HepG2 (cell line): ENCODE measurements around the gene DPP6.

Experiments
- NR2F1 ChIP-seq, 2 experiments: fragments of 450-650 bp in 1 of 2; formaldehyde crosslinking in 1 of 2; IDR thresholded peaks; 2 replicates each; pipeline versions ENCODE4 v1.5.0 to v1.6.1; 2016 to 2020; ENCODE audit warnings: mild to moderate bottlenecking in 1 of 2, missing compliant biosample characterization in 1 of 2, missing genetic modification reagents in 1 of 2, moderate library complexity in 1 of 2
- TF ChIP-seq, protein P1 (sequence below): sonication (generic); formaldehyde crosslinking; conservative IDR thresholded peaks from 2 replicates; pipeline ENCODE4 v1.4.0; 2020; ENCODE audit warnings: missing genetic modification reagents
- TF ChIP-seq, protein P2 (sequence below): sonication (generic); formaldehyde crosslinking; IDR thresholded peaks from 2 replicates; pipeline ENCODE4 v1.5.1; 2020; ENCODE audit warnings: mild to moderate bottlenecking, missing genetic modification reagents, moderate library complexity
- TF ChIP-seq, protein P3 (sequence below), 2 experiments: IDR thresholded peaks; 2 replicates each; pipeline ENCODE4 v1.6.1; 2011 to 2012; ENCODE audit warnings: low read length in 2 of 2, borderline replicate concordance in 1 of 2, low read depth in 1 of 2, mild to moderate bottlenecking in 1 of 2, moderate library complexity in 1 of 2

DNA sequence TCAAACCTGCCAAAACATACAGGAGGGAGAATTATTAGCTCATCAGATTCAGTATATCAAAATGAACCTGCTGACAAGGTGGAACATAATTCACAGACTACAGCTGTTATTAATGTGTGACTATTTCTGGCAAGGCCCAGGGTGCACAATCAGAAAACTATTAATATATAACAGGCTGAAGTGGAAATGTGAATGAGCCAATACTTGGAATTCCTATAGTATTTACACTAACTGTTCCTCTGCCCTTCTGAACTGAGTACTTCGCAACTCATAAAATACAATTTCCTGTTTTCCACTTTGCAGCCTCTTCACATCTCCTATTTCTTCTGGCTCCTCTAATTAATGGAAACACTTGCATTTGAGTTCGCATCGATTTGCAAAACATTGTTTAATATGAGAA is 330.8 kb downstream of the DPP6 start:
- no peak; a peak in 1 of 4 replicates for TF ChIP-seq NR2F1 (CRISPR knock-in tag; IDR thresholded peaks at IDR 0.05)
- TF ChIP-seq, protein P1, sequence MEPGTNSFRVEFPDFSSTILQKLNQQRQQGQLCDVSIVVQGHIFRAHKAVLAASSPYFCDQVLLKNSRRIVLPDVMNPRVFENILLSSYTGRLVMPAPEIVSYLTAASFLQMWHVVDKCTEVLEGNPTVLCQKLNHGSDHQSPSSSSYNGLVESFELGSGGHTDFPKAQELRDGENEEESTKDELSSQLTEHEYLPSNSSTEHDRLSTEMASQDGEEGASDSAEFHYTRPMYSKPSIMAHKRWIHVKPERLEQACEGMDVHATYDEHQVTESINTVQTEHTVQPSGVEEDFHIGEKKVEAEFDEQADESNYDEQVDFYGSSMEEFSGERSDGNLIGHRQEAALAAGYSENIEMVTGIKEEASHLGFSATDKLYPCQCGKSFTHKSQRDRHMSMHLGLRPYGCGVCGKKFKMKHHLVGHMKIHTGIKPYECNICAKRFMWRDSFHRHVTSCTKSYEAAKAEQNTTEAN (CRISPR knock-in tag), result no peak
- TF ChIP-seq, protein P2, sequence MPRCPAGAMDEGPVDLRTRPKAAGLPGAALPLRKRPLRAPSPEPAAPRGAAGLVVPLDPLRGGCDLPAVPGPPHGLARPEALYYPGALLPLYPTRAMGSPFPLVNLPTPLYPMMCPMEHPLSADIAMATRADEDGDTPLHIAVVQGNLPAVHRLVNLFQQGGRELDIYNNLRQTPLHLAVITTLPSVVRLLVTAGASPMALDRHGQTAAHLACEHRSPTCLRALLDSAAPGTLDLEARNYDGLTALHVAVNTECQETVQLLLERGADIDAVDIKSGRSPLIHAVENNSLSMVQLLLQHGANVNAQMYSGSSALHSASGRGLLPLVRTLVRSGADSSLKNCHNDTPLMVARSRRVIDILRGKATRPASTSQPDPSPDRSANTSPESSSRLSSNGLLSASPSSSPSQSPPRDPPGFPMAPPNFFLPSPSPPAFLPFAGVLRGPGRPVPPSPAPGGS, result no peak
- TF ChIP-seq, protein P3, sequence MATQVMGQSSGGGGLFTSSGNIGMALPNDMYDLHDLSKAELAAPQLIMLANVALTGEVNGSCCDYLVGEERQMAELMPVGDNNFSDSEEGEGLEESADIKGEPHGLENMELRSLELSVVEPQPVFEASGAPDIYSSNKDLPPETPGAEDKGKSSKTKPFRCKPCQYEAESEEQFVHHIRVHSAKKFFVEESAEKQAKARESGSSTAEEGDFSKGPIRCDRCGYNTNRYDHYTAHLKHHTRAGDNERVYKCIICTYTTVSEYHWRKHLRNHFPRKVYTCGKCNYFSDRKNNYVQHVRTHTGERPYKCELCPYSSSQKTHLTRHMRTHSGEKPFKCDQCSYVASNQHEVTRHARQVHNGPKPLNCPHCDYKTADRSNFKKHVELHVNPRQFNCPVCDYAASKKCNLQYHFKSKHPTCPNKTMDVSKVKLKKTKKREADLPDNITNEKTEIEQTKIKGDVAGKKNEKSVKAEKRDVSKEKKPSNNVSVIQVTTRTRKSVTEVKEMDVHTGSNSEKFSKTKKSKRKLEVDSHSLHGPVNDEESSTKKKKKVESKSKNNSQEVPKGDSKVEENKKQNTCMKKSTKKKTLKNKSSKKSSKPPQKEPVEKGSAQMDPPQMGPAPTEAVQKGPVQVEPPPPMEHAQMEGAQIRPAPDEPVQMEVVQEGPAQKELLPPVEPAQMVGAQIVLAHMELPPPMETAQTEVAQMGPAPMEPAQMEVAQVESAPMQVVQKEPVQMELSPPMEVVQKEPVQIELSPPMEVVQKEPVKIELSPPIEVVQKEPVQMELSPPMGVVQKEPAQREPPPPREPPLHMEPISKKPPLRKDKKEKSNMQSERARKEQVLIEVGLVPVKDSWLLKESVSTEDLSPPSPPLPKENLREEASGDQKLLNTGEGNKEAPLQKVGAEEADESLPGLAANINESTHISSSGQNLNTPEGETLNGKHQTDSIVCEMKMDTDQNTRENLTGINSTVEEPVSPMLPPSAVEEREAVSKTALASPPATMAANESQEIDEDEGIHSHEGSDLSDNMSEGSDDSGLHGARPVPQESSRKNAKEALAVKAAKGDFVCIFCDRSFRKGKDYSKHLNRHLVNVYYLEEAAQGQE (IDR thresholded peaks at IDR 0.05; ENCODE audit: borderline replicate concordance in 1 of 2, low read depth in 1 of 2, low read length in 2 of 2), result no peak
